Glomerular visceral epithelial cell (primary cell): ENCODE measurements around the gene GAB3.

Source experiments
- DNase-seq: peaks from one replicate; pipeline ENCODE4 v3.0.0-alpha.2; 2016; ENCODE audit errors: extremely low spot score

The GAB3 gene, protein sequence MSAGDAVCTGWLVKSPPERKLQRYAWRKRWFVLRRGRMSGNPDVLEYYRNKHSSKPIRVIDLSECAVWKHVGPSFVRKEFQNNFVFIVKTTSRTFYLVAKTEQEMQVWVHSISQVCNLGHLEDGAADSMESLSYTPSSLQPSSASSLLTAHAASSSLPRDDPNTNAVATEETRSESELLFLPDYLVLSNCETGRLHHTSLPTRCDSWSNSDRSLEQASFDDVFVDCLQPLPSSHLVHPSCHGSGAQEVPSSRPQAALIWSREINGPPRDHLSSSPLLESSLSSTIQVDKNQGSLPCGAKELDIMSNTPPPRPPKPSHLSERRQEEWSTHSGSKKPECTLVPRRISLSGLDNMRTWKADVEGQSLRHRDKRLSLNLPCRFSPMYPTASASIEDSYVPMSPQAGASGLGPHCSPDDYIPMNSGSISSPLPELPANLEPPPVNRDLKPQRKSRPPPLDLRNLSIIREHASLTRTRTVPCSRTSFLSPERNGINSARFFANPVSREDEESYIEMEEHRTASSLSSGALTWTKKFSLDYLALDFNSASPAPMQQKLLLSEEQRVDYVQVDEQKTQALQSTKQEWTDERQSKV

DNA sequence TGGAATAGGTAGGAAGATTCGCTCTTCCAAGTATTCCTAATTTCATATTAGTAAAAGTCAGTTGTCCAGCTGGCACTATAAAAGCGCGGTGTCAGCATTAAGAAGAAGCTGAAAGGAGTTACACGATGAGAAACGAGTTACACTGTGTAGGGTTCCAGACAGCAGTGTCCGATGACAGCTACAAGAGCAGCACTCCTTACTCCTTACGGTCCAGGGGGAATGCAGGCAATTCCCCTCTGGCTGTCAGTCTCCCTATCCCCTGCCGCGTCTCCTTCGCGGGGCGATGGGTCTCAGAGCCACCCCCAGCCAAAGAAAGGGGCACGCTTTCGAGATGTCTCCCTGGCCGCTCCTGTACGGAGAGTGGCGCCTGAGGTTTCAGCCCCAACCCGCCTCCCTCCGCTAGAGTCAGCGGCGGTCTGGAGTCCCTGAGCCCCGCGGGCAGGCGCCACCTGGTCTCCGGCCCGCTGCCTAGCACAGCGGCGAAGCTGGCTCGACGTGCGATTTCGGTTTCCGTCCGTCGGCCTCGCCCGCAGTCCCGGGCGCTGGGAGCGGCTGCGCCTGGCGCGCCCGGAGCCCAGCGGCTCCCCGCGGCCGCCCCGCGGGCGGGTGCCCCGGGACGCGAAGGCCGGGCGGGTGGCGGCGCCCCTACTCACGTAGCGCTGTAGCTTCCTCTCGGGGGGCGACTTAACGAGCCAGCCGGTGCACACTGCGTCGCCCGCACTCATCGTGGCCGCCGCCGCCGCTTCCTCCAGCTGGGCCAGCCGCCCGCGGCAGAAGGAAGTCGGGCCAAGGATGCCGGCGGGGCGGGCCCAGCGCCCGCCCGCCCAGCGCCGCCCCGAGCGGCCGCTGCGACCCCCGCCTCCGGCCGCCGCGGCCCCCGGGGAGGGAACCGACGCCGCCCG, at the start of gene GAB3:
TSS of gene GAB3 (minus strand) at position 777 of the 902 bp plus-strand sequence. CDS start at position 725, 52 bp downstream.
- DNase-seq = peak; percentile 24

DNA sequence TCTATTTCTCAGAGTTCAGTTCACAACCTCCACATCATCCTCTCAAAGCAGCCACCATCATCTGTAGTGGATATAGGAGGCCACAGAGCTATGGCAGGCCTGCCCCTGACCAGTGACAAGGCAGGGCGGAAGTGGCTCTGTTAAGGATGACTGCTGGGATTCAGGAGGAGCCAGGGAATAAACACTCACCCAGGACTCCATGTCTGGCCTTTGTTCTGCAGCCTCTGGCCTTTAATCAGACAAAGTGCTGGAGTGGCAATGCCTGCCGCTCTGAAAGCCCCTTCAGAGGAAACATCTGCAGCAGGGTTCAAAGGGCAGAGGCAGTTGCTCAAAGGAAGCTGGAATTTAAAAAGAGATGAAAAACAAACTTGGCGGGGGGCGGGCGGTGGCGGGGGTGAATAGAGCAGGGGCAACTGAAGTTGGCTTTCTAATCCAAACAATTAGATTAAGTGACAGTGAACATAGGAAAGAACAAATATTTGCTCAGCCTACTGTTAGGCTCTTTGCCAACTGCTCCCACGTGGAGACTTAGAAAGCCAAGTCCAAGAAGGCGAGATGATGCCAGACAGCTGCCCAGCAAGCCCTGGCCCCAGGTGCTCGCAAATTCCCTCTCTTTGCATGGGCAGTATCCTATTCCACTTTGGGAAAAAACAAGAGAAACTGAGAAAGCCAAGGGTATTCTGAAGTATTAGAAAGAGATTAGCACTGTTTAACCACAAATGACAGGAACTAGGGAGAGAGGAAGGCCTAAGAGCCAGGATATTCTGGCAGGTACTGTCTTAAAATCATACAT, 48.9 kb upstream of the GAB3 start:
- DNase-seq = peak; percentile 16

DNA sequence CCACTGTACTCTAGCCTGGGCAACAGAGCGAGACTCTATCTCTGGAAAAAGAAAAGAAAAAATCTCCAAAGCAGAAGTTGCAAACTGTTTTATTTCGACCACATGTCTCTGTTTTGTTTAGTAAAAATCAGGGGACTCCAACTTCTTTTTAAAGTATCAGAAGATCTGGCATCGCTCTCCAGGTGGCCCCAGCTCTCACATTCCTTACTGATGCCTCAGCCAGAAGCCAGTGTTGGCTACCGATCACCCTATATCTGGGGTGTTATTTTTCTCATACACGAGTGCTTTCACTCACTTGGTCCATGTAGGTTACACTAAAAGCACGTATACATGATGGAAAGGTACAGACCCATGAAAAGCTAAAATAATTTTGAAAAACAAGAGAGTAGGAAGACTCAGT, 46.1 kb upstream of the GAB3 start:
- DNase-seq = peak; percentile 50

DNA sequence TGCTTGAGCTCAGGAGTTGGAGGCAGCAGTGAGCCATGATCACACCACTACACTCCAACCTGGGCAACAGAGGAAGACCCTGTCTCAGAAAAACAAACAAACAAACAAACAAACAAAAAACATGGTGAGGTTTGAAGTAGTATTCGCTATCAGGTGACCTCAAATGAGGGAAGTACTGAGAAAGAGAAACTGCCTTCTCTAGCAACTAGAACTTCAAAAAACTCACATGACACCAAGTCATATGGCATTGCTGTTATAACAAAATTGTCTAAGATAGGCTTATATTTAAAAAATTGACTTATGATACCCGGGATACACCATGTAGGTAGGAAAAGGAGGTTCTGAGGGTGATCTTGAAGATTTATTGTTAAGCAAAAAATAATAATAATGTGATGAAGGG, 44.1 kb upstream of the GAB3 start:
- DNase-seq = no peak

DNA sequence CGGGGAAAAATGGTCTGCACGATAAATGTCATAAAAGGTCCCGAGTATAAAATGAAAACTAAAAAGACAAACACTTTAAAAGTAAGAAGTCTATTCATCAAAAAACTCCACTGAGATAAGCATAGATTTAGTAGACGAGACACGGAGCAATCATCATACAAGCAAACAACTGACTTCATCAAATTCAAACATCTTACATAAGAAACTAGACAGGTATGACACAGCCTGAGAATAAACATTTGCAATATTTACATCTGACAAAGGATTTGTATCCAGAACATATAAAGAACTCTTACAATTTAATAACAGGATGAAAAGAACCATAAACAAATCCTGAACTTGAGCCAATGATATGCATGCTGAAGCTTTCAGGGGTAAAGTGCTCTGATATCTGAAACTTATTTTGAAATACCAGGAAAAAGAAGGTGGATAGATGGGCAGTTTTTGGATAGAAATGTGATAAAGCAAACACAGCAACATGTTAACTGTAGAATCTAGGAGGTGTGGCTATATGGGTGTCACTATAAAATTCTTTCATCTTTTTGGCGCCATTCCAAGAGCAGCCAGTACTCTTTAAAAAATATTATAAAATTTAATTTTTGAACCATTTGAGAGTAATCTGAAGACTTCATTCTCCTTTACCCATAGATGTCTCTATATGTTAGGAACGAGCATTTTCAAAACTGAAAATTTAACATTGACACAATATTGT, 42.4 kb upstream of the GAB3 start:
- no peak for DNase-seq

DNA sequence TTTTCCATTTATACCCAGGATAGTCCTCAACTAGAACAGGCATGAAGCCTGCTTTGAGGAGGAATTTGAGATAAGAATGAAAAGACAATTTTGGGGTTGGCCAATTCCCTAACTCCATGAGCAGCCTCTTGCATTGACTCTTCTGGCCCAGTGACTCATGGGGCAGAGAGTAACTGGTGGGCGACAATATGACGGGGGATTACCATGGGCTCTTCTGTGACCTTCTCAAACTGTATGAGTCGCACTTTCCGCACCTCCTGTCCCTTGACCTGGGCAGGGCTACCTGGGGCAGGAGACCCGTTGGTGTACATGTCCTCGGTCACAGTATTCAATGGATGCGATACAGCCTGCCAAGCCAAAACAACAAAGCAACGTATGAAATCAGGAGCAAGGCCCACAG, 41.1 kb upstream of the GAB3 start:
- DNase-seq = no peak

DNA sequence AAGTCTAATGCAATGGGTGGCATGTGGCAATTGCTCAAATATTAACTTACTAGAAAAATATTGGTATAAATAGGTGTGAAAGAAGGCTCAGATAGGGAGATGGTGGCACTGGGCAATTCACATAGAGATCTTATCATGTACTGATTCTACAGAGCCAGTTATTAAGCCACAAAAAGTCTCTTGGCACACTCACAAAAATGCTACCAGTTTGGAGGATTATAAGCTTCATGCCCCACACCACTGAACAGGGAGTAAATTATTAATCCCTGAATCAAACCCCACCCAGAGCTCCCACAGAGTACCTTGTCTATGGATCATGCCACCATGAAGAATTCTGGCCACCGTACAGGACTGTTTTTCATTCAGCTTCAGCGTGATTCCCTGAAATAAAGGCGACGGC, 40.6 kb upstream of the GAB3 start:
- peak; percentile 68 for DNase-seq

DNA sequence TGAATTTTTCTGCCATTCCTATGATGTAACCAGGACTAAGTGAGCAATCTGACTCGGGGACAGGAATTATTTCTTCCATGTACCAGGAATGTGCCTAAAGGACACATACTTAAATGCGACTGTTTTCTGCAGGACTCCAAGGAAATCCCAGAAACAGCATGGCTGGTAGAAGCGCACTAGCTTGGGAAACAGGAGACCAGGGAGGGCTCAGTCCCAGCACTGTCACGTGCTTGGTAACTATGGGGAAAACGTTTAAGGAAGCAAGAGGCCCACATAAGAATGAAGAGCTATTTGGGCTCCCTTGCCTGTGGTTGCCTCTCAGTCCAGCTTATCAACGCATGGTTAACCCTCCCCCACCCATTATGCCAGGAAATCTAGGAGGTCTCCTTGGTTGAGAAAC, 34.8 kb upstream of the GAB3 start:
- DNase-seq = no peak

DNA sequence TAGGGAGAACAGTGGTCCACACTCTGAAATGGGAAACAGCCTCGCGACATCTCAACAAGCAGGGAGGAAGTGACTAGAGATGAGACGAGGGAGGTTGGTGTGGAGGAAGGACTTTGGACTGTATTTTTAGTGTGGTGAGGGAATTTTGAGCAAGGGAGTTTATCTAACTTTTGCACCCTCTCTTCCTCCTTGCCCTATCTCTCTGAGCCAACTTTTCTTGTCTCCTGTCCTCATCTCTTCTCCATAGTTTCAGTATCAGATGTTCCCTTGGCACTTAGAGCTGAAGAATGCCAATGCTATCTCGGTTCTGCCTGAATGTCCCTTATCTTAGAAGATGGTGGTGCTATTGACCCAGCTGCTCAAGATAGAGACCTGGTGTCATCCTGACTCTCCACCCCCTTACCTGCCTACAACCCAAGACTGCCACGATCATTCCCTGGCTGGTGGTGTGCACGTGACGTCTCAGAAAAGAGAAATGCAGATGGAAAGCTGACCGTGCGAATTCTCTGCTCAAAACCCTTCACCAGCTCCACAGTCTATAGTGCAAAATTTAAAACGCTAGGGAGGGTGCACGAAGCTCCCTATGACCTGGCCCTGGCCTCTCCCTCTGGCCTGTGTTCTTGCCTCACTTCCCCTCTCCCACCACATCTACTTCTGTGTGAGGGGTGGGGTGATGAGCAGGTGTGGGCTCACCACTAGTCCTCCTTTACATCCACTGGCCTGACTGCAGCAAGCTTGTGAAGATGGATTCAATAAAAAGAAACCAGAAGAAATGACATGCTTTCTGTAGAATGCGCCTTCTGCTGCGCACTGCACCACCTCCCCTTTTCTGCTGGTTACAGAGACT, 33.5 kb upstream of the GAB3 start:
- DNase-seq = no peak

DNA sequence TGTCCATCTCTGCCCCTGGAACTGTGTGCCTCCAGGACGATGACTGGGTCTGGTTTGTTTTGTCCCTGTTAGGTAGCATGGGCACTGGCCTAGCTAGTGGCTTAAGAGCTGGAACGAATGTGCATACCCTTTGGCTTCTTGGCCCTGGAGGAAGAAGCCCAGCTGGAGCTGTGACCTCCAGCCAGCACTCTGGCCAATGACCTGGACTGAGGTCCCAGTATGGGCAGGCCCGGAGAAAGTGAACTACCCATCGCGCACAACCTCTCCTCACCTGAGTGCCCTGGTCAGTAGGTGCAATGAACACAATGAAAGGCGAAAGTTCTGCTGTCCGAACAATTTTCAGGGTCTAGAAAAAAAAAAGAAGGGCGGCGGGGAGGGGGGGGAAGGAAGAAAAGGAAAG, 30.1 kb upstream of the GAB3 start:
- no peak for DNase-seq

DNA sequence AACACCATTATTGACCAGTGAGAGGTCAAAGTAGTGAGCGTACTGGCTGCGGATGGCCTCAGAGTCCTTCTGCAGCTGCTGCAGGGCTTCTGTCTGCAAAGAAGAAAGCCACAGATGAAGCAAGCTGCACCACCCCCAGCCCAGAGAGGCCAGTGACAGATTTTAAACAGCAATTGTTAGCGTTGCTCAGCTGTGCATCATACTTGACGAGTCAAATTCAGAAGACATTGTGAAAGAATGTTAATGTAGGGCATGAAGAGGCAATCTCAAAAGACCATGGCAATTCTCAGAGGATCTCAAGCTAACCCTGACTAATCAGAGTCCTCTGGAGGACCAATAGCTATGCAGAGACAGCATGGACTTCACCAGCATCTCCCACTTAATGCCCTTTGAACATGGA, 28.4 kb upstream of the GAB3 start:
- no peak for DNase-seq

DNA sequence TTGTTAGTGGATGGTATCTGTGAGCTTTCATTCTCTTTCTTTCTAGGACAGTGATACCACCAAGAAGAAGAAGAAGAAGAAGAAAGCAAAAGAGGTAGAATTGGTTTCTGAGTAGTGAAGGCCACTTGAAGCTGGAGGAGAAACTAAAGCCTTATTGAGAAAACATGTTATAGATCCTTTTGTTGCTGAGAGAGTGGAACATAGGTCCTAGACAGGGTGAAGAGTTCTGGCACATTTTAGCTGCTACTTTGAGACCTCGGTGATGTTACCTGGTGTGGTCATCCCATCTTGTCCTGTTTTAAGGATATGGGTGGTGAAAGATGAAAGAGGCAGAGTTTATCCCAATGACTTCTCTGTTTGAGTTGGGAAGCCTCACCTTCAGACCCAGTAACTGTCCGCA, 25.9 kb upstream of the GAB3 start:
- DNase-seq = no peak

DNA sequence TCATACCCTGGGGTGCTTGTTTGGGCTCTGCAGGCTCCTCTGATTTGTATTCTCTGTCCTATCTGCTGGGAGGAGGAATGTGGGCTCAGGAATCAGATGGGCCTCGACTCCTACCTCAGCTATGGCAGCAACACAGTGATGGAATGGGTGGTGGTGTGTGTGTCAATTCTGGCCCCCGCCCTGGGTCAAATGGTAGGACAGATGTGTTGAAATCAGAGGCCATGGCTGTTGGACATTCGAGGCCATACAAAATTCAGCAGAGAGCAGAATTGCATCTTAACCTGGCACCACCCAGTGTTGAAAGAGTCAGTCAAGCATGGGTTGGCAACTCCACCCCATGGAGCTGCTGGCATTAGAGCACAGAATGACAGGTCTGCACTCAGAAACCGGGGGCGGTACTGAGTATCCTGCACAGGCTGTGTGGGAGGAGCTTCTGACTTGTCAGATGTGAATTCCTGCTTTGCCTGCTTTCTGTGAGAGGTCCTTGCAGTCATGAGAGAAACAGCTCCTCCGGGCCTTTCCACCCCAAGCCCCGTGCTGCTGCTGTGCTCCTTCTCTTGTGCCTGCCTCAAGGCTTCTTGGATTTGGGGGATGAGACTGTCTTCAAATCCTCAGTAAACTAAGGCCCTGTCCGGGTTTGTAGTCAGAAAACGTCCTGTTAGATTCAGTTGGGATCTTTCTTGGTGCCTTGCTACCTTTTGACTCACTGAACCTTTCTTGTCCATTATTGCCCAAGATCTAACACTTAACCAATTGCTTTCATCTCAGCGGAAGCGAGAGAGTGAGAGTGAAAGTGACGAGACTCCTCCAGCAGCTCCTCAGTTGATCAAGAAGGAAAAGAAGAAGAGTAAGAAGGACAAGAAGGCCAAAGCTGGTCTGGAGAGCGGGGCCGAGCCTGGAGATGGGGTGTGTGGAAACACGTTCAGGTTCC, 24.8 kb upstream of the GAB3 start:
- peak; percentile 37 for DNase-seq

DNA sequence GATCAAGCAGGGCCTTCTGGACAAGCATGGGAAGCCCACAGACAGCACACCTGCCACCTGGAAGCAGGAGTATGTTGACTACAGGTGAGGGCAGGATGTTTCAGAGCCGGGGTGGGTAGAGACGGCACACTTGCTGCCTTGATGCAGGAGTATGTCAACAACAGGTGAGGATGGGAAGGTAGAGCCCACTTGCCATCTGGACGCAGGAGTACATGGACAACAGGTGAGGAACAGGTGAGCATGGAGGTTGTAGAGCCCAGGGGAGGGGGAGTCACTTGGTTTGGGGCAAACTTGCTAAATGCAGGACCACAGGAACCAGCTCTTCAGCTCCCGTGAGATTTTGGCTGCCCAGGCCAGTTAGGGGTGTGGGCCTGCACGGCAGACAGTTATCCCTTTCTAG, 23.7 kb upstream of the GAB3 start:
- no peak for DNase-seq

DNA sequence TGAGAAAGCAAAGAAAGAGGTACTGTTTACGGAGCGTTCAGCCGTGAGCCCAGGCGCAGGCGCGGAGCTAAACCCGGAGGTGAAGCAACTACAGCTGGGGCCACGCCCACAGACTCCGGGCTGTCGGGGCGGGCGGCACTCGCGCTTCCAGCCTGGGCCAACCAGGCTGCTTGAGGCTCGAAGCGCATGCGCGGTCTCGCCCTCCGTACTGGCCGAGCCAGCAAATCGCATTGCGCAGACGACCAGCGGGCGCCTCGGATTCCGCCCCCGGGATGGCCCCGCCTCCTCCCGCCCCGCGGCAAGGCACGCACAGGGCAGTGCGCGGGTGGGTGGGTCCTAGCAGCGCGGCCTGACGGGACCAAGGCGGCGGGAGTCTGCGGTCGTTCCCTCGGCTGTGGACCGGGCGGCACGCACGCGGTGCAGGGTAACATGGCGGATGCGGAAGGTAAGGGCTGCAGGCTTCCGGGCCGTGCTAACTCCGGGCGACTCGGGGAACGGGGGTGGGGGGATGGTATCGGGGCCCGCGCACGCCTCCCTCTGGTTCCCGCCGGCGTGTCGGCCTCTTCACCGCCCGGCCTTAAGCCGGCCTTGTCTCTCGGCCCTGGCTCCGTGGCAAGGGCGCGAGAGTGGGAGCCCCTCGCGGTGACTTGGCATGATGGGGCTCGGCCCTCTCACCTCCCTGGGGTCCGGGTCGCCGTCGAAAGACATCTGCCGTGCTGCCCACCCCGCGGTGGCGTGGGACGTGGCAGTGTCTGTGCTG, 11.8 kb upstream of the GAB3 start, which contains the start of gene DKC1:
TSS of gene DKC1 (plus strand) at position 328 of the 760 bp plus-strand sequence. CDS start at position 430, 102 bp downstream.
- peak; percentile 96 for DNase-seq

DNA sequence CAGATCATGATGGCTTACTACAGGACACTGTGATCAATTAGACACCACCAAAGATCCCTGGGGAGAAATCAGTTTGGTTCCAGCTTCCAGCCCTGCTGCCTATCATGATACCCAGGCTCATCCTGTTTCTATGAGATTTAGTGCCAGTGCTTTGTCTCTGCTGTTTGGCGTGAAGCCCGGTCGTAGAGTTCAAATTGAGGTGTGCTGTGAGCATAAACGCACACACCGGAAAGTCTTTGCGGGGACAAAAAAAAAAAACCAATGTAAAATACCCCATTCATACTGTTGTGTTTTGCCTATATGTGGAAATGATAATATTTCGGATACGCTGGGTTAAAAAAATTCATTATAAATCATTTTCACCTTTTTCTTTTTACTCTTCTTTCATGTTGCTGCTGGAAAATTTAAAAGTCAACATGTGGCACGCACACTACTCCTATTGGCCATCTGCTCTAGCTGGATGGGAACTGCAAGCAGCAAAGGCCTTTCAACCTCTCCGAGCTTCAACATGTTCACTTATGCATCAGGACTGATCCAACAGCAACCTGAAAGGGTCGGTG, 11.2 kb upstream of the GAB3 start:
- peak; percentile 6 for DNase-seq

DNA sequence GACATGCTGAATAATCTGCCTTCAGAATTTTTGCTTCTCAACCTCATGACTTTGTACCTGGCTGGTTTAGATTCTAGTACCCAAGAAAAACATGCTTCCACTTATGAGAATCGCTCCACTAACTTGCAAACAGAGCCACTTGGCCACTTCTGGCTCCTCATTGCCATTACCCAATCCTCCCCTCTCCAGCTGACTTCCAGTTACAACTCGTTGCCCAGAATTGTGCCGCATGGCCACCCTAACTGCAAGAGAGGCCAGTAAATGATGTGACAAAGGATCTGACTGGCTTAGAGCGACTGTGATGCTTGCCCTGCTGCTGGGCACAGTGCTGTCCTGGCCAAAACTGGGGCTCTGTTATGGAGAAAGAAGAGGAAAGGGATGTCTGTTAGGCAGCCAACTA, 7.8 kb upstream of the GAB3 start:
- DNase-seq = no peak
